ENCODE measurements around the gene RUNX3.
"Not testable (repeated sequence)": the region's sequence is repeated elsewhere in the genome, so short reads cannot be mapped to it uniquely, and the experiment has no call there.

The RUNX3 gene

DNA sequence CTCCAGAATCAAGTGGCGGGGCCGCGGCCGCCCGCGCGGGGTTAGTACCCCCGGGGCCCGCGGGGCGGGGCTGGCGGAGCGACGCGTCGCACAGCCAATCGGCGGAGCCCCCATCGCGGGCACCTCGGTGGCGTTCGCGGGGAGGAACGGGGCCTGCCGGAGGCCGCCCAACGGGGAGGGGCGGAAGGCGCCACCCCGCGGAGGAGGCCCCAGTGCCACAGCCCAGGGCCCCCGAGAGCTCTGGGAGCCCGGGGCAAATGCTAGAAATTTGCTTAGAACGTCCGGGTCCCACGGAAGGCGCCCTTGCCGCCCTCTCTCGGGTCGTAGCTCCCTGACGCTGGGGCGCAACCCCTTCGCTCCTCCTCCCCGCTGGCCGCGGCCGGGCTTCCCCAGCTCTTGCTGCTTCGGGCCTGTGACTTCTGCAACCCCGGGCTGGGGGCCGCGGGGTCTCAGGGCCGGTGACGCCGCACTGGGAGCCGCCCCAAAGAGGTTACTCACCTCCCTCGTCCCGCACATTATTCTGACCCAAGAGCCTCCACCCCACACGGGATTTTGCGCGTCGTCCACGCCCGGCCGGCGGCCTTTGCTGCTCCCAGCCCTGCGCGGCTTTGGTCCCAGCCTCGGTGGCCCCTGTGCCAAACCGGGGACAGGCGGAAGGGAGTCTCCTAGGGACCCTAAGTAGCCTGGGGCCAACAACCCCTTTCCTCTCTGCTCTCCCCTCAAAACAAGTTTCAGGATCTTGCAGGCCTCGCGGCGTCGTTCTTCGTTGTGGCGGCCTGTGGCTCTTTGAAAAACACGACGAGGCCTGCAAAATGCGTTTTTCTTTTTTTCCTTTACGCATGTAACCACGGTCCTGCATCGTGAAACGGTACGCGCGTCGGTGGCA is at the start of gene RUNX3:
Gene RUNX3 (minus strand): TSS at position 17 of the 886 bp plus-strand sequence. CDS start 408 bp downstream, outside the sequence.
- peak; percentile 97 for FAIRE-seq
- DNase-seq (ENCODE audit: extremely low spot score, insufficient read length, low read depth), result peak; percentile 94

DNA sequence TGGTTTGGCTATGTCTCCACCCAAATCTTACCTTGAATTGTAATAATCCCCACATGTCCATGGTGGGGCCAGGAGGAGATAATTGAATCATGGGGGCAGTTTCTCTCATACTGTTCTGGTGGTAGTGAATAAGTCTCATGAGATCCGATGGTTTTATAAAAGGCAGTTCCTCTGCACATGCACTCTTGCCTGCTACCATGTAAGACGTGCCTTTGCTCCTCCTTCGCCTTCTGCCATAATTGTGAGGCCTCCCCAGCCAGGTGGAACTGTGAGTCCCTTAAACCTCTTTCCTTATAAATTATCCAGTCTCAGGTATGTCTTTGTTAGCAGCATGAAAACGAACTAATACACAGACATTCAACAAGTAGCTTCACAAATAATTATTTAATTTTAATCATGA is 49.2 kb upstream of the RUNX3 start:
- FAIRE-seq; DNase-seq (ENCODE audit: extremely low spot score, insufficient read length, low read depth): not testable (repeated sequence)

DNA sequence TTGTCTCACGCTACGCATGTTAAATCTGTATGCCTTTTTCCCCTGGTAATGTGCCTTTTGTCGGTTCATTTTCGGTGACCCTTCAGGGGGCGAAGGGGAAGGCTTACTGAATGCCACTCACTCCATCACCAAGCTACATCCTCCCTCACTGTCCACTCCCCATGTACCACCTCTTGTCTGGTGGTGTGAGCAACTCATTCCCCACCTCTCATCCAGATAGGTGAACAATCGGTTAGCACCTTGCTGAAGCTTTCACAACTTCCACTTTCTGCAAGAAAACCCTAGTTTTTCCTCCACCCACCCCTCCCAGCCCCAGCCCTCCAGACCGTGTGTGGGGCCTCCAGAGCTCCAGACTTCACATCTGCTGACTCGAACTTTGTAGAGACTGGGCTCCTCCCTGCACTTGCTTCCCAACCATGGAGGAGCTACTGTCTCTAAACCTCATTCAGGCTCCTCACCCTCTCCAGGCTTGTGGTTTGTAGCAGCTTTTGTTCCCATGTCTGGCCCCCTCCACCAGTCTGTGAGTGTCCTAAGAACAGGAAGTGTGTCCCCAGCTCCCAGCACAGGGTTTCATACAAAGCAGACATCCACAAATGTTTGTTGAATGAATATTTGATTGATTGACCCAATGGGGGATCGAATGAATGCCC is 48.4 kb upstream of the RUNX3 start:
- DNase-seq (ENCODE audit: extremely low spot score, insufficient read length, low read depth) (no peak), FAIRE-seq (peak; percentile 51)

DNA sequence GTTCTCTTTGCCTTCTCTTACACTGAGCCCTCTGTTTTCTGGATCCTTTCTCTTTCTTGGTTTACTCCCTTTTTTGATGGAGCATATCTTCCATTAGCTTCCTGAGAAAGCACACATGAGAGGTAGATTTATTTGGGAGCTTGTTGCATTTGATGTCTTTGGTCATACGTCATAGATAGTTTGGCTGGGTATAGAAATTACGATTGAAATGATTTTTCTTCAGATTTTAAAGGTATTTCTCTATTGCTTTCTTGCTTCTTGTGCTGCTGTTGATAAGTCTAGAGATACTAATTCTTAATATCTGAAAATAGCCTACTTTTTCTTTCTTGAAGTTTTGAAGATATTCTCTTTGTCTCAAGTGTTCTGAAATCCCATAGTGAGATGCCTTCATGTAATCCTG is 45.3 kb upstream of the RUNX3 start:
- no peak for DNase-seq (ENCODE audit: extremely low spot score, insufficient read length, low read depth)
- no peak for FAIRE-seq

DNA sequence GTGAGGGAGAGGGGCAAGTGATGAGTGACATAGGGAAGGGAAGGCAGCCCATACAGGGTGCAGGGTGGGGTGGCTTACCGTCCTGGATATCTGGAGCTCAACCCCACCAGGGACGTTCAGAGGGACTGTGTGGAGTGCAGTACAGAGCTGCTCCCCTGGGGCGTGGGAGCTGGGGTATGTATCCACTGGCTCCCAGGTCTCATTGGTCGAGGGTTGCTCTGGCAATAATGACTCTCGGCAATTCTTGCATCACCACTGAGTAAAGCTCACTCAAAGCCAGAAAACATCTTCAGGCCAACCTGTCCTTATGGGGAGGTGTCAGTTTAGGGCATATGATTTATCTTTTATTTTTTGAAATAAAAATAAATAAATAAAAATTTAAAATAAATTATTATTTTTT is 43.2 kb upstream of the RUNX3 start:
- DNase-seq (ENCODE audit: extremely low spot score, insufficient read length, low read depth) (no peak), FAIRE-seq (no peak)

DNA sequence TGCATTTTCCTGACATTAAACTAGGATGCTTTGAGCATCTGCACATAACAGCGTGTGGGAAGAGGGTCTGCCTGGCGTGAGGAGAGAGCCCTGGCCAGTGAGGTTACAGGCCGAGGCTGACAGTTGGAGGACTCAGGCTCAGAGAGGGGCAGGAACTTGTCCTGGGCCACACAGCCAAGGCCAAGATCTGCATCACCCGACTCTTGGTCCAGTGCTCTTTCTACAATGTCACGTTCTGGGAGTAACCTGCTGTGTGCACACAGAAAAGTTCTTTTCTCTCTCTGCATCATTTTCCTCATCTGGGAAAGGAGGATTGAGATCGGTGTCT is 42.8 kb upstream of the RUNX3 start:
- peak; percentile 33 for FAIRE-seq

DNA sequence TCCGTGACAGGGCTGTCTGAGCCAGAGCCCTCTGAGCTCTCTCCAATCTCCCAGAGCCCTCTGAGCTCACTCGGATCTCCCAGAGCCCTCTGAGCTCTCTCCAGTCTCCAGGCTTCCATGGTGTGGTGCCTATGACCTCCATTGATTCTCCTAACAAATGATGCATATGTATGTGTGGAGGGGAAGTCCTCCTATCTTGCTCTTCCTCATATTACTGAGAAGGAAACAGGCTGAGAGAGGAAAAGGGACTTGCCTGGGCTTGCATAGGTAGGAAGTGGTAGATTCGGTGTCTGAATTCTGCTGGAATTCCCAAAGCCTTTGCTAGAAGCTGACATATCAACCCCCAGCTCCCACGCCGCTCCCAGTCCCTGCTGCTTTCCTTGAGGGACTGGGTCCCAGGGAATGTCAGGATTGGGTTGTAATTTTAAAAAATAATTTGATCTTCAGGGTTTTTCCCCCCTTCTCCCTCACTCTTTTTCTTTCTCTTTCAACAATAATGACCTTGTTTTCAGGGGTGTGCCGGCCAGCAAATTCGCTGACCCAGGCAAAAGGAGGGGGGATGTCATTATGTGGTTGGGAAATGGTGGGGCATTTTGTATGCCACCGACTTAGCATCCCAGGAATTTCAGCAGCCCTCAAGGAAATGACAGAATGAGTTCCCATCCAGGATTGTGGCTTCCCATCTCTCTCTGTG is 42.3 kb upstream of the RUNX3 start:
- FAIRE-seq, result peak; percentile 21
- DNase-seq (ENCODE audit: extremely low spot score, insufficient read length, low read depth), result no peak

More for the DNA sequence above, 42.8 kb upstream of the RUNX3 start:
- no peak for DNase-seq (ENCODE audit: extremely low spot score, insufficient read length, low read depth)

DNA sequence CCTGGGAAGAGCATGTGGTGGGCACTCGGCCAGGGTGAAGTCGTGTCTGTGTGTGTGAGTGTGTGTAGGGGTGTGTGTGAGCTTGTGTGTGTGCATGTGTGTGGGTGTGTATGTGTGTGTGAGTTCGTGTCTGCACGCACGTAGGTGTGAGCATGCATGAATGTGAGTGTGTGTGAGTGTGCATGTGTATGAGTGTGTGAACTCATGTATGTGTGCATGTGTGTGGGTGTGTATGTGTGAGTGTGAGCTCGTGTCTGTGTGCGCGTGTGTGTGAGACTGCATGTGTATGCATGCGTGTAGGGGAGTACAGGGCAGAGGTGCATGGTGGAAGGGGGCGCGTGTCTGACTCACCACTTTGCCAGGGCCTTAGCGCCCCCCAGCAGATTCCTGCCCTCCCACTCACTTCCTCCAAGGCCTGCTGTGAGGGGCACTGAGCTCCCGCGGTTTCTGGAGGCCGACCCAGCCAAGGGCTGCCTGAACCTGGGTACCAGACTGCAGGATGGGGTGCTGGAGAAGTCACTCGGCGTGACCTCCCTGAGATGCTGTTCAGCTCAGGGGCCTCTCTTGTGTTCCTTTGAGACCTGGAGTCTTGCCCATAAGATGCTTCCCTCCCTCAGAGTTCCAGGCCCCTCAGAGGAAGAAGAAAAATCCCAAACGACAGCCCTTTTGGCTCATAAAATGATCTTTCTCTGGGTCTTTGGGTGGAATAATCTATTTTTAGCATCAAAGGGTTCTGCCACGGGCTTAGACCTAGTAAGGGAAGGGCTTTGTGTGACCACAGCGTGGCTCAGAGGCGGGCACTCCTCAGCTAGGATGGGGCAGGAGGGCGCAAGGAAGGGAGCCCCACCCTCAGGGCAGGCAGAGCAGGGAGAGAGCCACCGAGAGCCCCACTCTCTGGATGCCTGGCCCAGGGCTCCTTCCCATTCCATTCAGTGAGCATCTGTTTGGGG is 41.1 kb upstream of the RUNX3 start:
- FAIRE-seq, result no peak
- DNase-seq (ENCODE audit: extremely low spot score, insufficient read length, low read depth), result no peak

DNA sequence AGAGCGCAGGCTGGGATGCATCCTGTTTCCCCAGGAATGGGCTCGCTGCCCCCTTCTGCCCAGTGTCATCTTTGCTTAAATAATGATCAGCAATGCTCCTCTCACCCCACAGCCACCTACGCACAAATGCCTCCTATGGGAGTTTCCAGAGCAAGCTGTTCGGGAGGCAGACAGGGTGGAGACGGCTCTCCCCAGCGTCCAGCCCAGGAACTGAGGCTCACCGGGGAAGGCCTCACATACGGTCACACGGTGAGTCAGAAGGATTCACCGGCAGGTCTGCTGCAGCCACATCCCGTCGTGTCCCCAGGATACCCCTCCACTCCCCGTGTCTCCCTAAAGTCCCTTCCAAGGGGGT is 40.3 kb upstream of the RUNX3 start:
- no peak for FAIRE-seq
- no peak for DNase-seq (ENCODE audit: extremely low spot score, insufficient read length, low read depth)

DNA sequence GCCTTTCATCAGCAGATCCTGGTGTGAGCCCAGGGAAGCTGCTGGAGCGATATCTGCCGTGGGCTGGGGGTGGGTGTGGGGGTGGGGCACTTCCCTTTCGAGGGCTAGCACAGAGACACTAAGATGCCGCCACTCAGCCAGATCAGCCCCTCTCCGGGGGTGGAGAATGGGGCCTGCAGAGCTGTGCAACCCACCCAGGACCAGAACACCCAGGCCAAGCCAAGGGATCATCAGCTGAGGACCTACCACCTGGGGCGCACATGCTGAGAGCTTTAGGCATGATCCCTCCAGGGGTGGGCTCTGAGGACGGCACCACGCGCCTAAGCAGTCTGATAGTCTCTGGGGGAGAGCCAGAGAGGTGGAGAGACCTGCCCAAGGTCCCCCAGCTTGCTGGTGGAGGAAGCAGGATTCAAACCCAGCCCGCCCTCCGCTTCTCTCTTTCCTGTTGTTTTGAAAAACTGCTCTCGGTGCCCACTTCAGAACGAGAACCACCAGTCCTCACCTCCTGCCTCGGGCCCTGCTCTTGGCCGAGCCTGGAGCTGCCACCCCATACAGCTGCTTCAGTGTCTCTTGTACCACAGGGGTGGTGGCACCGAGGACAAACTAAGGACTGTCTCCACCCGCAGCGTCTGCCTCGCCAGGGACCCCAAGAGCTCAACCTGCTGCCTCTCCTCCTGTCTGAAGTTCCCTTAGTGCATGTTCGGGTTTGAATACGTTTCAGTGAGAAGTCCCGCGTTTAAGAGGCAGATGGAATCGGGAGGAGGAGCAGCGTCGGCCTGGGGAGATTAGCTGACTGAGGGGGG is 39.7 kb upstream of the RUNX3 start:
- no peak for DNase-seq (ENCODE audit: extremely low spot score, insufficient read length, low read depth)

DNA sequence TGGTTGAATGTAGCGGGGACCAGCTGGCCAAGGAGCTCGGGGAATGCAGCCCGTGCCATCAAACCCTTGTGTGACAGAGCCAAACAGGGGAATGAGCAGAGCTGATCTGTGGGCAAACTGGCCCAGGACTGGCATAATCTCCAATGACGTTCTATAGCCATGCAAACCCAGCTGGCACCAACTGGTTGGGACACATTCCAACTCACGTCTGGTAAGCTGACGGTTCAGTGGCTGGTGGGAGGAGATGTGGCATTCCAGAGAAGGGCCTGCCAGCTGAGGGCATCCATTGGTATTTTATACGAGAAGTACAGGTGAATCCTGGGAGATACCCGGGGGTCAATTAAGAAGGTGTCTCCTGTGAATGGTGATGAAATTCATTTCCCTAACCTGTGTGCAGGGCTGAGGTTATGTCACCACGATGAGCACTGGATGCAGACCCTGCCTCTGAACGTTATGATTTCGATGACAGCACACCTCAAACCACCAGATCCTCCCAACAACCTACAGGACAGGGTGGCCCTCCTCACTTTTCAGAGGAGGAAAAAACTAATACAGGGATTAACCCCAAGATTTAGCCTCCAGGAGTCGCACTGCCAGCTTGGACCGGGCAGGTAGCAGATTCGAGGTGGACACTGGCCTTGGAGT is 39.0 kb upstream of the RUNX3 start:
- no peak for DNase-seq (ENCODE audit: extremely low spot score, insufficient read length, low read depth)
- no peak for FAIRE-seq

More for the DNA sequence above, 39.7 kb upstream of the RUNX3 start:
- no peak for FAIRE-seq

DNA sequence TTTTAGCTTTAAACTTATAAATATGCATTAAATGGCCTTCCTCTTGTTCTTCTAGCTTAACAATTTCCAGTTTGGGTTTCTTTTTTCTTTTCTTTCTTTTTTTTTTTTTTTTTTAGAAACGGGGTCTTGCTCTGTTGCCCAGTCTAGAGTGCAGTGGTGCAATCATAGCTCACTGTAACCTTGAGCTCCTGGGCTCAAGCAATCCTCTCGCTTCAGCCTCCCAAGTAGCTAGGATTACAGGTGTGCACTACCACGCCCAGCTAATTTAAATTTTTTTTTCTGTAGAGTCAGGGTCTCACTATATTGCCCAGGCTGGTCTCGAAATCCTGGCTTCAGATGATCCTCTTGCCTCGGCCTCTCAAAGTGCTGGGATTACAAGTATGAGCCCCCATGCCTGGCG is 37.9 kb upstream of the RUNX3 start:
- FAIRE-seq, result no peak
- no peak for DNase-seq (ENCODE audit: extremely low spot score, insufficient read length, low read depth)

DNA sequence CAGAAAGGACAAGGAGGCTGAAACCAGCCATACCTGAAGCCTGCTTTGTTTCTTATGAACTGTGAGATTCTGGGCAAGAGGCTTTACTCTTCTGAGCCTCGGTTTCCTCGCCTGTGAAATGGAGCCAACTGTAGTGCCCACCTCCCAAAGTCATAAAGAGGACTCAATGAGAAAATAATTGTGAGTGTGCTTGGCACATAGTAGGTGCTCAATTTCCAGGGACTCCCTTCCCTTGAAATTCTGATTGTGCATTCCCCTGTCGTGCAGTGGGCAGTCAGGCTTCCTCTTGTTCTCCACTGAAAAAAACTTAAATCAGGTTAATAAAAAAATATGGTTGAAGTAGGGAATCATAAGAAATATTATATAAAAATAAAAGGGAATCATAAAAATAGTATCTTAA is 37.5 kb upstream of the RUNX3 start:
- FAIRE-seq (no peak), DNase-seq (ENCODE audit: extremely low spot score, insufficient read length, low read depth) (no peak)

DNA sequence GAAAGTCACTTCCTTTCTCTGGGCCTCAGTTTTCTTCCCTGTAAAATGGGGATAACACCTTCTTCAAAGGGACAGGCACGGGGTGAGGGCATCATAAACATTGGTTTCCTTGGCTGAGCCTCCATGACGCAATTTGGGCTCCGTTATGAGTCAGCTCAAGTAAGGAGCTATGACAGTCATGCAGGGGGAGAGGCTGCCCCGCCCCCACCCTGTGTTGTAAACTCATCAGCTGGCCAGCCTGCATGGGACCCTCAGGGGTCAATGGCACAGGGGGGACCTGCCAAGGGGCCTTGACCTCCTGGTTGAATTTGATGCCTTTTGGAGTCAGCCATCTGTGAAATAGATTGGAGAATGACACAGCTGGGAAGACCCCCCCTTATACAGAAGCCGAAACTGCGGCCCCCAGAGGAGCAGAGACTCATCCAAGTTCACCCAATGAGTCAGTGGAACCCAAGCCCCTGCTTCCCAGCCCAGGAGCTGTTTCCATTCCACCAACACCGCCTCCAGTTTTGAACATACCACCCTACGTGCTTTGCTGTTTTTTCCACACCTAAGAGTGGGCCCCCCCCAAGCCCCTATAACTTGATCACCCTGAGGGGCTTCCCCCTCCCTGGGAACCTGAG is 36.8 kb upstream of the RUNX3 start:
- FAIRE-seq (peak; percentile 93), DNase-seq (ENCODE audit: extremely low spot score, insufficient read length, low read depth) (no peak)

DNA sequence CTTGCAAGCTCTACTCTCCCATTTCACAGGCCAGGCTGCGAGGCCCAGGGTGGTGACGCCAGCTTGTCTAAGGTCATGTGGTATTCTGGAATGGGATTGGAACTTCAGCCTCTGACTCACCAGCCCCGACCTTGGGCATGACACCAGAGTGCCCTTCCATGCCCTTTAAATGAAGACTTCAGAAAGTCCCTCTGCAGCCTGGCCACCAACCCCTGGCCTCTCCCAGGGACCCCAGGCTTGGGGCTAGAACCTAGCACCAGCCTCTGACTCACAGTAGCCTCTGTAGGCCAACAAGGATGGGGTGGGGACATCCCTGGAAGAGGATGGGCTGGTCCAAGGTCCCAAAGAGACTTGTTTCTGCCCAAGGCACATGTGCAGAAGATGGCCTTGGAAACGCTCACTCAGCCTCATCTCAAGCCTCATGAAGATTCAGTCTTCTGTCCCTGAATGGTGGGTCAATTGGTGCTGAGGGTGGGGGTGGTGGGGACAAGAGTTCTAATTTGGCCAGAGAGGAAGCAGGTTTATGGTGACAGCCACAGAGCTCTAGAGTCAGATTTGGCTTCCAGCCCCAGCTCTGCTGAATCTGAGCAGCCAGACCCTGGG is 36.1 kb upstream of the RUNX3 start:
- no peak for FAIRE-seq

DNA sequence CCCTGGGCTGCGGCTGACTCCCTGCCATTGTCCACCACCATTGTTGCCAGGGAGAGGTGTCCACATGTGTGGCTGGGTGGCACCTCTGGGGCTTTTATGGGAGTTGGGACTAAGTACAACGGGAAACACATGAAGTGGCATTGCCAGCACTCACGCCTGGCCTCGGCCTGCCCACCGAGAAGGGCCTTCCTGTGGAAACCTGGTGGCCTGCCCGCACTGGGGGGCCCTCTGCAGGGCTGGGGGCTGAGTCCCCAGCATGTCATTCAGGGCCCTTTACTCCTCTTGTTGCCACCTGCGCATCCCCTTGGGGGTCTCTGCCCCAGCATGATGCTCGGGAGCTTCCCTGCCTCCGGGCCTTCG is 35.5 kb upstream of the RUNX3 start:
- FAIRE-seq, result no peak
- no peak for DNase-seq (ENCODE audit: extremely low spot score, insufficient read length, low read depth)

More for the DNA sequence above, 36.1 kb upstream of the RUNX3 start:
- no peak for DNase-seq (ENCODE audit: extremely low spot score, insufficient read length, low read depth)

DNA sequence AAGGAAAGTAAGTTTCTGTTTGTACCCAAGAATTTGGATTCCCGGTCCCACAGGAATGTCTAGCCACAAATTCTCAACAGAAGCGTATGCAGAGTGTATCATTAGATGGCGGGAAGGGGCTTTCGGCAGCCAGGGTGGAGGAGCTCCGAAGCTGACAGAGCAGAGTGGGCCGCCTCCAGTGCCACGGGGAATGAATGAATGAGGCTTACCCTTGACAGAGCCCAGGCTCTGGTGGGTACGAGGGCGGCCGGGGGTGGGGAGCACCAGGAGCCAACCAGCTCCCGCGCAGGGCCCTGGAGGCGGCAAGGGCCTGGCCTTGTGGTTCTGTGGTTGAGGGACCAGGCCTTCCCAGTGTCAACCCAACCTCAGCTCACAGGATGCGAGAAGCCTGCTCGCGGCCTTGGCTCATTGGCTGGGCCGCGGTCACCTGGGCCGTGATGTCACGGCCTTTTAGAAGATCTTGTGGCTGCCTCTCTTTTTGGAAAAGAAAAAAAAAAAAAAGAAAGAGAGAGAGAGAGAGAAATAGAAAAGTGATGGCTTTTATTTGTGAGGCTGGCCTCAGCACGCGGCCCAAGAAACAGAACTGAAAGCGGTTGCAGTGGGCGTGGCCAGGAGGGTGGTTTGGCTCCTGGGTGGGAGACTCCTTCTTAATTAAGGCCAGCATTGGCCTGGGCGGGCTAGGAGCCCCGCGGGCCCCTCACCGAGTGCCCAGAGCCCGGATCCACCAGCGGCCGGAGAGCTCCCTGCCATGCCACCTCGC is 34.9 kb upstream of the RUNX3 start:
- peak; percentile 99 for FAIRE-seq
- DNase-seq (ENCODE audit: extremely low spot score, insufficient read length, low read depth), result peak; percentile 86
